Fibroblast of the aortic adventitia (primary cell): ENCODE measurements around the gene CAPZA2. TPM values are rescaled to one million over a fixed set of nuclear protein-coding genes. Genes with fewer than 3 reads are reported as not detected.
"Not testable (repeated sequence)": the region's sequence is repeated elsewhere in the genome, so short reads cannot be mapped to it uniquely, and the experiment has no call there.

Source experiments
- DNase-seq: peaks from one replicate; pipeline ENCODE4 v3.0.0-alpha.2; 2010; ENCODE audit warnings: low read depth
- H3K4me3 ChIP-seq: 2 replicates; pipeline ENCODE4 v1.5.1; 2011; ENCODE audit warnings: low read depth, mild to moderate bottlenecking, control low read depth, low read length, moderate library complexity
- CTCF ChIP-seq: IDR thresholded peaks from 2 replicates; pipeline ENCODE4 v1.5.1; 2011; ENCODE audit warnings: mild to moderate bottlenecking, low read length, control low read depth, inconsistent platforms; ENCODE audit not compliant: insufficient read depth
- total RNA-seq: library from RNA; depleted of rRNA; stranded (reverse); fragments of >200 nt; gene quantifications from 2 replicates; pipeline ENCODE4 v1.2.3, GENCODE V29; 2012; ENCODE audit warnings: low replicate concordance

CAPZA2 gene
- total RNA-seq, 1 donor, result 174 TPM

- no peak for DNase-seq
- TF ChIP-seq CTCF, result no peak
- H3K4me3 ChIP-seq, result no peak overlapping the region
Measured at GRCh38 chr7:116957874-116958273, 95.5 kb downstream of the CAPZA2 start.

GRCh38 chr7:116961966-116962673, 99.7 kb downstream of the CAPZA2 start:
- not testable (repeated sequence) for H3K4me3 ChIP-seq, DNase-seq

GRCh38 chr7:116963234-116963633, 100.8 kb downstream of the CAPZA2 start:
- no peak for TF ChIP-seq CTCF

GRCh38 chr7:116966601-116967000, 104.2 kb downstream of the CAPZA2 start:
- DNase-seq, result peak; percentile 27
- TF ChIP-seq CTCF, result no peak
- H3K4me3 ChIP-seq, result no peak overlapping the region

More at GRCh38 chr7:116963234-116963633, 100.8 kb downstream of the CAPZA2 start:
- DNase-seq, result no peak
- H3K4me3 ChIP-seq, result no peak overlapping the region

GRCh38 chr7:116967254-116967922, 105.0 kb downstream of the CAPZA2 start:
- TF ChIP-seq CTCF, result no peak
- H3K4me3 ChIP-seq, result no peak overlapping the region
- DNase-seq, result no peak

- no peak for TF ChIP-seq CTCF
- DNase-seq, result no peak
- H3K4me3 ChIP-seq, result no peak overlapping the region
Measured at GRCh38 chr7:116967983-116968382, 105.6 kb downstream of the CAPZA2 start.

GRCh38 chr7:116968631-116969030, 106.2 kb downstream of the CAPZA2 start:
- DNase-seq, result no peak
- no peak for TF ChIP-seq CTCF
- no peak overlapping the region for H3K4me3 ChIP-seq
